Neural progenitor cell (in vitro differentiated cells): ENCODE results near the gene ALAS1. TPM values are rescaled to one million over a fixed set of nuclear protein-coding genes. Genes with fewer than 3 reads are reported as not detected.

Experiments
- DNase-seq: peaks from one replicate; pipeline ENCODE4 v3.0.0-alpha.2; 2016; ENCODE audit warnings: low spot score
- H2AFZ ChIP-seq: fragments of 200-600 bp; sonication (generic); replicated peaks from 2 replicates; pipeline ENCODE4 v1.6.1; 2016; ENCODE audit warnings: antibody characterized with exemption
- H3F3A ChIP-seq: fragments of 200-600 bp; sonication (generic); 2 replicates; pipeline ENCODE4 v1.6.1; 2016; ENCODE audit warnings: antibody characterized with exemption, low read depth
- H3K27ac ChIP-seq: fragments of 200-600 bp; sonication (generic); 2 replicates; pipeline ENCODE4 v1.5.1; 2016; ENCODE audit warnings: mild to moderate bottlenecking
- H3K27me3 ChIP-seq: fragments of 200-600 bp; sonication (generic); 2 replicates; pipeline ENCODE4 v1.6.1; 2016; ENCODE audit warnings: mild to moderate bottlenecking, moderate library complexity
- H3K36me3 ChIP-seq: fragments of 200-600 bp; sonication (generic); 2 replicates; pipeline ENCODE4 v1.5.1; 2016
- H3K4me1 ChIP-seq: fragments of 200-600 bp; sonication (generic); 2 replicates; pipeline ENCODE4 v1.6.1; 2016; ENCODE audit warnings: mixed run types
- H3K4me2 ChIP-seq: fragments of 200-600 bp; sonication (generic); 2 replicates; pipeline ENCODE4 v1.6.1; 2016
- H3K4me3 ChIP-seq: fragments of 200-600 bp; sonication (generic); 2 replicates; pipeline ENCODE4 v1.5.1; 2016
- H3K79me2 ChIP-seq: fragments of 200-600 bp; sonication (generic); 2 replicates; pipeline ENCODE4 v1.6.1; 2016; ENCODE audit warnings: low read depth
- H3K9ac ChIP-seq: fragments of 200-600 bp; sonication (generic); 2 replicates; pipeline ENCODE4 v1.6.1; 2016
- H3K9me3 ChIP-seq: fragments of 200-600 bp; sonication (generic); 2 replicates; pipeline ENCODE4 v1.5.1; 2016; ENCODE audit warnings: low read depth
- H4K20me1 ChIP-seq: fragments of 200-600 bp; sonication (generic); 2 replicates; pipeline ENCODE4 v1.6.1; 2016; ENCODE audit warnings: low read depth
- H3K27ac Mint-ChIP-seq: 3 replicates; pipeline ENCODE4 v1.8.0; 2021; ENCODE audit warnings: mixed read lengths
- H3K27me3 Mint-ChIP-seq: 2 replicates; pipeline ENCODE4 v1.8.0; 2022; ENCODE audit warnings: low read depth, mild to moderate bottlenecking, inconsistent platforms, moderate library complexity, mixed read lengths; ENCODE audit not compliant: insufficient read depth
- H3K36me3 Mint-ChIP-seq: 3 replicates; pipeline ENCODE4 v1.8.0; 2021; ENCODE audit warnings: mixed read lengths
- H3K4me1 Mint-ChIP-seq: 3 replicates; pipeline ENCODE4 v1.8.0; 2021; ENCODE audit warnings: mixed read lengths
- H3K4me3 Mint-ChIP-seq: 3 replicates; pipeline ENCODE4 v1.8.0; 2021; ENCODE audit warnings: mild to moderate bottlenecking, moderate library complexity, mixed read lengths
- H3K9me3 Mint-ChIP-seq: 3 replicates; pipeline ENCODE4 v1.8.0; 2020; ENCODE audit warnings: mixed read lengths
- CTCF ChIP-seq: fragments of 200-600 bp; sonication (generic); IDR thresholded peaks from 2 replicates; pipeline ENCODE4 v1.5.1; 2017; ENCODE audit warnings: antibody characterized with exemption, mild to moderate bottlenecking
- EZH2 ChIP-seq: fragments of 200-600 bp; sonication (generic); IDR thresholded peaks from 2 replicates; pipeline ENCODE4 v1.6.1; 2017; ENCODE audit warnings: antibody characterized with exemption, mild to moderate bottlenecking, moderate library complexity
- EZH2phosphoT487 ChIP-seq: fragments of 200-600 bp; sonication (generic); IDR thresholded peaks from 2 replicates; pipeline ENCODE4 v1.6.1; 2017; ENCODE audit warnings: antibody characterized with exemption
- total RNA-seq: library from RNA; depleted of rRNA; stranded (reverse); fragments of >200 nt; gene quantifications from 2 replicates; pipeline ENCODE4 v1.2.3, GENCODE V29; 2015; ENCODE audit warnings: low replicate concordance

ALAS1 gene
- total RNA-seq, 1 donor from 2014 or later, result 35.0 TPM

DNA sequence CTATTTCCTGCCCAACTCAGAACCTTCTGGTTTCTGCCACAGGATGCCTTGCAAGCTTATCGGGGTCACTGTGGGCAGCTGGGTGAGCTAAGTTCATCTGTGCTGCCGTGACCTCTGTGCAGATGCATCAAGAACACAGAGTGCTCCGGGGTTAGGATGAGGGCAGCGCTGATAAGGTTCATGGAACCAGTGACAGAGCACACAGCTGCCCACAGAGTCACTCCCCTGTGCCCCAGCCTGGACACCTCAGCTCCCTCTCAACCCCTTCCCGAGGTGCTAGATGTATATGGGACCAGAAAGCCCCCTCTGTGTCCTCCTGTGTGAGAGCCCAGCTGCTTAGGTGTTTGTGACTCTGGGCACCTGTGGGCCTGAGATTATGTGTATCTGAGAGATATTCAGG lies 15.8 kb upstream of the ALAS1 start:
- no peak overlapping the region for H3K27ac ChIP-seq
- Mint-ChIP-seq H3K36me3 (no peaks in the 10 kb centered on the region), H3K27me3 (peaks cover 11% of the 10 kb centered on the region), H3K4me1 (peaks cover 14% of the 10 kb centered on the region), H3K27ac (no peak overlapping the region), H3K4me3 (no peak overlapping the region), H3K9me3 (peaks cover 2% of the 10 kb centered on the region)
- H2AFZ ChIP-seq, result no peak overlapping the region
- no peak for DNase-seq
- no peaks in the 10 kb centered on the region for H3F3A ChIP-seq
- H3K4me1 ChIP-seq, result no peaks in the 10 kb centered on the region
- H3K79me2 ChIP-seq, result no peaks in the 10 kb centered on the region
- H4K20me1 ChIP-seq, result no peaks in the 10 kb centered on the region
- no peak overlapping the region for H3K4me2 ChIP-seq
- H3K4me3 ChIP-seq, result no peak overlapping the region
- TF ChIP-seq EZH2 (no peak), CTCF (no peak), EZH2phosphoT487 (no peak)
- H3K36me3 ChIP-seq, result no peaks in the 10 kb centered on the region
- no peak overlapping the region for H3K9ac ChIP-seq
- H3K9me3 ChIP-seq, result no peaks in the 10 kb centered on the region
- no peaks in the 10 kb centered on the region for H3K27me3 ChIP-seq

DNA sequence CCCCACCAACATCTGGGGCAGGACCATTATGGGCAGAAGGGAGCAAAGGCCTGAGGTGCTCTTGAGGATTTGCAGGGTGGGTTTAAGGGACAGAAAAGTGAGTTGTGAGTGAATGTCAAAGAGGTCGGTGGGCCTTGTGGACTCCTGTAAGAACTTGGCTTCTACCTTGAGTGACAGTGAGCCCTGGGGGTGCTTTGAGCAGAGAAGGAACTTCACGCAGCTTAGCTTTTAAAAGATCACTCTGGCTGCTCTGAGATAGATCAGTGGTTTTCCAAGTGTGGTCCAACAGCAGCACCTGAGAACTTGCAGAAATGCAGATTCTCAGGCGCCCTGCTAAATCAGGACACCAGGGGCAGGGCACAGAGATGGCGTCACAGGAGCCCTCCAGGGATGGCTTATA lies 15.3 kb upstream of the ALAS1 start:
- no peaks in the 10 kb centered on the region for H3F3A ChIP-seq
- H3K79me2 ChIP-seq, result no peaks in the 10 kb centered on the region
- Mint-ChIP-seq H3K4me3 (no peak overlapping the region), H3K9me3 (peaks cover 2% of the 10 kb centered on the region), H3K27me3 (peaks cover 11% of the 10 kb centered on the region), H3K36me3 (no peaks in the 10 kb centered on the region), H3K27ac (no peak overlapping the region), H3K4me1 (peaks cover 10% of the 10 kb centered on the region)
- no peaks in the 10 kb centered on the region for H3K36me3 ChIP-seq
- H3K4me3 ChIP-seq, result no peak overlapping the region
- no peaks in the 10 kb centered on the region for H4K20me1 ChIP-seq
- H2AFZ ChIP-seq, result no peak overlapping the region
- no peaks in the 10 kb centered on the region for H3K9me3 ChIP-seq
- H3K4me1 ChIP-seq, result no peaks in the 10 kb centered on the region
- no peak overlapping the region for H3K9ac ChIP-seq
- TF ChIP-seq EZH2 (no peak), CTCF (no peak), EZH2phosphoT487 (no peak)
- DNase-seq, result no peak
- H3K27me3 ChIP-seq, result no peaks in the 10 kb centered on the region
- no peak overlapping the region for H3K4me2 ChIP-seq
- no peak overlapping the region for H3K27ac ChIP-seq

DNA sequence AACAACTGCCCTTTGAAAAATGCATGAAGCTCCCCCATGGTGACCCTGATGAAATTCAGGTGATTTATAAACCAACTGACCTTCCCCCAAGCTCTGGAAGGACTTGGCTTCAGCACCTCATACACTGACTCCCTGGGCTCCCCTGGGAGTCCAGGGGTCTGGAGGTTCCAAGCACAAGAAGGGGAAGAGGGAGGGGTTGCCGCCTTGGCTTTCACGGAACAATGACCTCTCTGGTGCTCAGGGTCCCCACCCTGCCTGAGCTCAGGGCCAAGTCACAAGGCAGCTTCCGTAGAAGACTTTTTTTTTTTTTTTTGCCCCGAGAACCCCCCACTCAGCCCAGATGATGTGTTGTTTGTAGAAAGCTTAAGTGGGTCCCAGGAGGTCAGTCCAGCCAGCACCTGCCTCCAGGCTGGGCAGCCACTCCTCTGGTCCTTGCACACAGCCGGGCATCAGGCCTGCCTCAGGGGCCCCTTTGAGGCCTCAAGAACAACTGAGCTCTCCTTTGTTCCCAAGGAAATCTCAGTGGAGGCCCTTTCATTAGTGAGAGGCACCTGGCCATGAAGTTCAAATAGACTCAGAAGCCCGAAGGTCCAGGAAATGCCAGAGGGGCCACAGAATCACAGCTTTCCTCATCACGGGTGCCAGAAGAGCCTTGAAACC lies 14.0 kb upstream of the ALAS1 start:
- Mint-ChIP-seq H3K4me1 (peaks cover 10% of the 10 kb centered on the region), H3K27me3 (peaks cover 8% of the 10 kb centered on the region), H3K27ac (no peak overlapping the region), H3K4me3 (no peak overlapping the region), H3K9me3 (peaks cover 2% of the 10 kb centered on the region), H3K36me3 (no peaks in the 10 kb centered on the region)
- no peak overlapping the region for H3K4me3 ChIP-seq
- no peaks in the 10 kb centered on the region for H3K4me1 ChIP-seq
- no peak overlapping the region for H2AFZ ChIP-seq
- H3K9ac ChIP-seq, result no peak overlapping the region
- no peak overlapping the region for H3K4me2 ChIP-seq
- H4K20me1 ChIP-seq, result no peaks in the 10 kb centered on the region
- no peak for TF ChIP-seq CTCF
- TF ChIP-seq EZH2, result no peak
- no peak for TF ChIP-seq EZH2phosphoT487
- H3K36me3 ChIP-seq, result no peaks in the 10 kb centered on the region
- no peak overlapping the region for H3K27ac ChIP-seq
- no peaks in the 10 kb centered on the region for H3F3A ChIP-seq
- H3K9me3 ChIP-seq, result no peaks in the 10 kb centered on the region
- H3K79me2 ChIP-seq, result no peaks in the 10 kb centered on the region
- no peak for DNase-seq
- H3K27me3 ChIP-seq, result no peaks in the 10 kb centered on the region
